ENCODE measurements around the gene TMEM147. TPM values are rescaled to one million over a fixed set of nuclear protein-coding genes. Genes with fewer than 3 reads are reported as not detected.

The TMEM147 gene
- total RNA-seq, result 52.9 and 74.0 TPM in 2 replicates

GRCh38 chr19:35545001-35545854, at the start of gene TMEM147:
TMEM147 (plus strand) TSS chr19:35545626; CDS start chr19:35545740, 114 bp downstream.

GRCh38 chr19:35513628-35514281, 31.7 kb upstream of the TMEM147 start, which contains the start of gene DMKN:
DMKN (minus strand) TSS chr19:35513649; CDS start chr19:35513475, 174 bp downstream.

DNA sequence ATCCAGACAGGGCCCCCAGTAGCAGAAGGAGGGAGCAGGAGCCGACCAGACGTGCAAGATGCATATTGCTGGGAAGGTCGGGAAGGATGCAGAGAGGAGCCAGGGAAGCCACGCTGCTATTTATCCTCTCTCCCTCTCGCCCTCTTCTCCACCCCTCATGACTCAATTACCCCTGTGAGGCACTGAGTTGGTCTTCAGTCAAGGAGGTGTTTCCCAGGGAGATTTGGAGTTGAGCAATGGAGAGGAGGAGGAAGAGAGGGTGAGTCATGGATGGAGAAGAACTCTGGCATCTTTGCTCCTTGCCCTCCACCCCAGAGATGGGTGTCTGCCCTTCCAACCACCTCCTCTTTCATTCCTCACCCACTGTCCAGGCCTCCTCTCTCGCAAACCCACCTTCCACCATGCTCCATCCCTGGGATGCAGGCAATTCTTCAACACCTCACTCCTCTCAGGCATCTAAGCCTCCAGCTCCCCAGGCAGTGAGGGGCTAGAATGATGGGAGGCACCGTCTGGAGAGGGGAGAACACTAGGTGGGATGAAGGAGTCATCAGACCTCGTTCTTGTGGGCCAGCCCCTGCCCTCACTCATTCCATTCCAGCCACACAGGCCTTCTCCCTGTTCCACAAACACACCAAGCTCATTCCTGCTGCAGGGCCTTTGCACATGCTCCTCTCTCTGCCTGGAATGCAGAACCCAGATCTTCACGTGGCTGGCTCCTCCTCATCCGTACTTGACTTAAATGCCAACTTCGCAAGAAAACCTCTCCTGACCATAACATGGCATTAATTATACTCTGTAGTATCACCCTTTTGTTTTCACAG, 17.0 kb upstream of the TMEM147 start, which contains the start of gene SBSN:
Gene SBSN (minus strand): TSS at position 94 of the 821 bp plus-strand sequence. CDS start 30 bp downstream, at position 64.

DNA sequence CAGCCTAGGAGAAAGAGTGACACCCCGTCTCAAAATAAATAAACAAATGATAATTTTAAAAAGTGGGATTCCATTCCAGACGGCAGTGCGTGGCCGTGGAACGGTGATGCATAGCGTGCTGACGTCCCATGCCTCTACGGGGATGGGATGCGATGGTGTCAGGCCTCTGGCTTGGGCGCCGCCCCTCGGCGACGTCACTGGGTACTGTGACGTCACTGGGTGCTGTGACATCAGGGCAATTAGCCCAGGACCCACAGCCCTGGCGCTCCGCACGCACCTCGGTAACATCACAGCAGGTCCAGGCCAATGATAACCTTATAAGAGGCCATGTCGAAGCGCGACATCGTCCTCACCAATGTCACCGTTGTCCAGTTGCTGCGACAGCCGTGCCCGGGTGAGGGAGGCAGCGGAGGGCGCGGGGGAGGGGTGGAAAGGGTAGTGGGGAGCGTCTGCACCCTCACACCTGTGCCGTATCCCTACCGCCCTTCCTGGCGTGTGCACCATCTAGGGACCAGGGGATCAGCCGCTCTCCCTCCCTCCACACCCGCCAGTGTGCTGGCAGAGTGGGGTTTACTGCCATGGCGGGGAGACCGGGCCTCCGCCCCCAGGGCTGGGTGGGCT, 12.1 kb upstream of the TMEM147 start, which contains the start of gene GAPDHS:
Gene GAPDHS (plus strand): TSS at position 256 of the 621 bp plus-strand sequence. CDS start 72 bp downstream, at position 328.

GRCh38 chr19:35563207-35563829, 17.9 kb downstream of the TMEM147 start, which contains the start of gene ATP4A:
ATP4A (minus strand) TSS chr19:35563658; CDS start chr19:35563629, 29 bp downstream.

DNA sequence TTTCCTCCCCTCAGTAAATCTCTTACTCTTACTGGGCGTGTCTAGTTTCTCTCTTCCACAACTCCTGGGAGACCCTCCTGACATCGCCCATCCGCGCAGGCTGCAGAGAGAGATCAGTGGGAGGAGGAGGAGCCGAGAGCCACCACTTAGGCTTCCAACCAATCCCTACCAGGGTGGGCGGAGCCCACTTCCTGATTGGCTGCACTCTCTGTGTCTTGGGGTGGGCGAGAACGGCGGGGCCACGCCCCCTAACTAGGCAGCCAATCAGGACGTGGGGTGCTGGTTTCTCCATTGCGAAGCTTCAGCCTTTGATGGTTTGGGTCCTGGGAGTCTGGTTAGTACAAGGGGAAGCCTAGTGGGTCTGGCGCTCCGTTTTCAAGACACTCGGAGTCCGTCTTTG, 40.4 kb downstream of the TMEM147 start, which contains the start of gene PMIS2:
Gene PMIS2 (plus strand): TSS at position 326 of the 400 bp plus-strand sequence. CDS start 87 bp downstream, outside the sequence.

Other genes starting within 250 kb of the TMEM147 start
- gene CD22, start 216.4 kb upstream of the TMEM147 start, total RNA-seq, result 1.6 and 1.7 TPM in 2 replicates
- not detected in 2 replicates for gene FFAR1, start 197.7 kb upstream of the TMEM147 start, total RNA-seq
- 0.19 TPM in 1 of 2 replicates, not detected in the other for gene FFAR3, start 187.2 kb upstream of the TMEM147 start, total RNA-seq
- gene GPR42, start 174.6 kb upstream of the TMEM147 start, total RNA-seq, result not detected in 2 replicates
- not detected in 2 replicates for gene FFAR2, start 97.4 kb upstream of the TMEM147 start, total RNA-seq
- gene KRTDAP, start 55.2 kb upstream of the TMEM147 start, total RNA-seq, result not detected in 2 replicates
- gene DMKN, start 32.0 kb upstream of the TMEM147 start, total RNA-seq, result 0.13 TPM in 1 of 2 replicates, not detected in the other
- gene SBSN, start 17.3 kb upstream of the TMEM147 start, total RNA-seq, result not detected in 2 replicates
- gene GAPDHS, start 12.2 kb upstream of the TMEM147 start, total RNA-seq, result not detected in 2 replicates
- gene ATP4A, start 18.0 kb downstream of the TMEM147 start, total RNA-seq, result not detected in 2 replicates
- gene PMIS2, start 40.5 kb downstream of the TMEM147 start, total RNA-seq, result not detected in 2 replicates
- gene HAUS5, start 67.1 kb downstream of the TMEM147 start, total RNA-seq, result 6.0 and 9.3 TPM in 2 replicates
- 32.4 and 33.7 TPM in 2 replicates for gene RBM42, start 83.4 kb downstream of the TMEM147 start, total RNA-seq
- 0.13 and 0.49 TPM in 2 replicates for gene ETV2, start 96.1 kb downstream of the TMEM147 start, total RNA-seq
- gene COX6B1, start 102.7 kb downstream of the TMEM147 start, total RNA-seq, result 295 and 323 TPM in 2 replicates
- gene UPK1A, start 120.9 kb downstream of the TMEM147 start, total RNA-seq, result not detected in 2 replicates
- gene ZBTB32, start 158.9 kb downstream of the TMEM147 start, total RNA-seq, result not detected in 2 replicates
- gene KMT2B, start 172.4 kb downstream of the TMEM147 start, total RNA-seq, result 6.2 and 19.6 TPM in 2 replicates
- 0.49 and 0.94 TPM in 2 replicates for gene IGFLR1, start 196.8 kb downstream of the TMEM147 start, total RNA-seq
- gene U2AF1L4, start 199.8 kb downstream of the TMEM147 start, total RNA-seq, result 4.0 and 6.4 TPM in 2 replicates
- gene PSENEN, start 200.0 kb downstream of the TMEM147 start, total RNA-seq, result 12.3 and 13.8 TPM in 2 replicates
- 3.9 and 5.0 TPM in 2 replicates for gene LIN37, start 202.9 kb downstream of the TMEM147 start, total RNA-seq
- gene HSPB6, start 211.4 kb downstream of the TMEM147 start, total RNA-seq, result 0.25 and 0.49 TPM in 2 replicates
- 1.5 and 2.5 TPM in 2 replicates for gene PROSER3, start 212.6 kb downstream of the TMEM147 start, total RNA-seq
- 2.1 and 4.0 TPM in 2 replicates for gene ARHGAP33, start 229.9 kb downstream of the TMEM147 start, total RNA-seq